CD4-positive, alpha-beta memory T cell (primary cell): ENCODE measurements around the gene COL20A1. TPM values are rescaled to one million over a fixed set of nuclear protein-coding genes. Genes with fewer than 3 reads are reported as not detected.

Experiments
- CTCF ChIA-PET: fragments of 350-600 bp; sonication (Branson Sonifier 250); formaldehyde crosslinking; loops from one replicate; lab custom pipeline; 2021; ENCODE audit warnings: inconsistent platforms; ENCODE audit not compliant: partially characterized antibody; lab: Charles Lee
- POLR2A ChIA-PET: fragments of 350-600 bp; sonication (Branson Sonifier 250); formaldehyde crosslinking; loops from one replicate; lab custom pipeline; 2021; ENCODE audit not compliant: partially characterized antibody; lab: Charles Lee
- DNase-seq, 5 donors: peaks; one replicate each; pipeline versions ENCODE4 v3.0.0 to v3.0.0-alpha.2; 2020 to 2022; ENCODE audit warnings: mixed read lengths in 1 of 5
- H3K27ac ChIP-seq: one replicate; pipeline ENCODE4 v1.7.0; 2013; ENCODE audit warnings: low read depth, low read length
- H3K27me3 ChIP-seq: 2 replicates; pipeline ENCODE4 v1.7.0; 2013; ENCODE audit warnings: mild to moderate bottlenecking, low read length, moderate library complexity; ENCODE audit not compliant: insufficient read depth
- H3K36me3 ChIP-seq: 2 replicates; pipeline ENCODE4 v1.7.0; 2013; ENCODE audit warnings: mild to moderate bottlenecking, low read length, moderate library complexity; ENCODE audit not compliant: insufficient read depth
- H3K4me1 ChIP-seq: 2 replicates; pipeline ENCODE4 v1.7.0; 2013; ENCODE audit warnings: mild to moderate bottlenecking, low read length, moderate library complexity; ENCODE audit not compliant: insufficient read depth
- H3K4me3 ChIP-seq, 2 donors: one replicate each; pipeline ENCODE4 v1.7.0; 2013; ENCODE audit warnings: low read length in 2 of 2, mild to moderate bottlenecking in 1 of 2
- H3K9me3 ChIP-seq, 2 donors: one replicate each; pipeline ENCODE4 v1.7.0; 2013; ENCODE audit warnings: low read length in 2 of 2, control low read depth in 1 of 2; ENCODE audit not compliant: control insufficient read depth in 1 of 2
- H3K27ac Mint-ChIP-seq, 7 donors: one replicate each; pipeline ENCODE4 v1.8.0; 2020 to 2021; ENCODE audit warnings: mixed read lengths in 7 of 7, mild to moderate bottlenecking in 6 of 7, inconsistent platforms in 3 of 7, moderate library complexity in 3 of 7
- H3K27me3 Mint-ChIP-seq, 2 donors: one replicate each; pipeline ENCODE4 v1.8.0; 2020 to 2021; ENCODE audit warnings: mixed read lengths in 2 of 2
- H3K36me3 Mint-ChIP-seq, 2 donors: one replicate each; pipeline ENCODE4 v1.8.0; 2020 to 2021; ENCODE audit warnings: mixed read lengths in 2 of 2, inconsistent platforms in 1 of 2, mild to moderate bottlenecking in 1 of 2
- H3K4me1 Mint-ChIP-seq, 4 donors: one replicate each; pipeline ENCODE4 v1.8.0; 2020 to 2021; ENCODE audit warnings: mixed read lengths in 4 of 4, mild to moderate bottlenecking in 1 of 4
- H3K4me3 Mint-ChIP-seq, 8 donors: one replicate each; pipeline ENCODE4 v1.8.0; 2020 to 2021; ENCODE audit warnings: mixed read lengths in 8 of 8, mild to moderate bottlenecking in 7 of 8, moderate library complexity in 6 of 8, inconsistent platforms in 3 of 8
- H3K9me3 Mint-ChIP-seq, 8 donors: one replicate each; pipeline ENCODE4 v1.8.0; 2020 to 2021; ENCODE audit warnings: mixed read lengths in 8 of 8, mild to moderate bottlenecking in 5 of 8, inconsistent platforms in 3 of 8, moderate library complexity in 1 of 8
- intact Hi-C: fragments of 100-400 bp; cut with micrococcal nuclease; formaldehyde crosslinking; loops from one replicate; pipeline ENCODE4 v1.15.1; 2023
- polyA plus RNA-seq, 2 donors: library from polyadenylated mRNA; unstranded; fragments of 300-500 nt; fragmentation: Illumina TruSeq; gene quantifications; one replicate each; pipeline ENCODE4 v1.2.3, GENCODE V29; 2021
- total RNA-seq, 2 experiments: library from RNA; stranded (reverse); gene quantifications; one replicate each; pipeline ENCODE4 v1.2.3, GENCODE V29; 2021

The COL20A1 gene
- total and polyA plus RNA-seq, 4 experiments from 2014 or later: 0.11 TPM; not detected in 3

DNA sequence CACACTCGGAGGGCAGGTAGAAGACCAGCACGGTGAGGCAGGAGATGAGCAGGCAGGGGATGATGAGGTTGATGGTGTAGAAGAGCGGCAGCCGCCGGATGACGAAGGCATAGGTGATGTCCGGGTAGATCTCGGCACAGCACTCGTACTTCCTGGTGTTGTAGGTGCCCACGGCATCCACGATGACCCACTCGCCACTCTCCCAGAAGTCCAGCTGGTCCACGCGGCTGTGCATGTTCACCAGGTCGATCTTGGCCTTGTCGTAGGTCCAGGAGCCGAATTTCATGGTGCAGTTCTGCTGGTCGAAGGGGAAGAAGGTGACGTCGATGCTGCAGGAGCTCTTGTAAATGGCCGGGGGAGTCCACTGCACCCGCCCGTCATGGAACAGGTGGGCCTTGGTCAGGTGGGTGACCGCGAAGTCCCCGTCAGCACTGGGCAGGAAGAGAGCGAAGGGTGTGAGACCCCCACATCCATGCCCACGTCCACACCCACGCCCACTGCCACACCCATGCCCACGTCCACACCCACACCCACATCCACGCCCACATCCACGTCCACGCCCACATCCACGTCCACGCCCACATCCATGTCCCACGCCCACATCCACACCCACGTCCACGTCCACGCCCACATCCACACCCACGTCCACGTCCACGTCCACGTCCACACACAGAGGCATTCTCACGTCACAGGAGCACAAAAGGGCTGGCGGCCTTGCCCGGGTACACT, 57.8 kb downstream of the COL20A1 start:
- Mint-ChIP-seq H3K27ac (no peak overlapping the region), H3K4me1 (no peaks in the 10 kb centered on the region), H3K27me3 (peaks cover 0 to 1% of the 10 kb centered on the region in 2 donors), H3K9me3 (peaks cover 0 to 3% (median 0%) of the 10 kb centered on the region in 8 donors), H3K36me3 (no peaks in the 10 kb centered on the region), H3K4me3 (no peak overlapping the region)
- no peaks in the 10 kb centered on the region for H3K27me3 ChIP-seq
- intact Hi-C loops: no loop called here
- no peak for DNase-seq
- H3K9me3 ChIP-seq: no peaks in the 10 kb centered on the region
- H3K4me1 ChIP-seq: no peaks in the 10 kb centered on the region
- POLR2A ChIA-PET: no interaction called here
- H3K36me3 ChIP-seq: no peaks in the 10 kb centered on the region
- CTCF ChIA-PET: no interaction called here
- H3K27ac ChIP-seq: no peak overlapping the region
- H3K4me3 ChIP-seq: no peak overlapping the region

DNA sequence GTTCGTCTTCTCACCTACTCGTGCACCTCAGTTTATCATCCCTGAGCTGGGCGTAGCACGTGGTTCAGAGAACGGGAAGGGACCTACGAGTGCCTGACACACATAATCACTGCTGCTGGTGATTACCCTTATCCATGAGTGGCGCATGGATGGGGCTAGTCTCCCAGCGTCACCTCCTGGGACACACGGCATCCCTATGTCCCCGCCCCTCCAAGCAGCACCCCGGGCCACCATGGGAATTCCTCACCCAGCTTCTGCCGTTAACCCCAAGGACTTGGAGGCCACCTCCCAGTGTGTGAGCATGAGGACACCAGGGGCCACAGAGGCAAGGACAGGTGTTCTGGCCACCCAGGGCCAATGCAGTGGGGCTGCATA, 58.3 kb downstream of the COL20A1 start:
- ChIA-PET POLR2A (no interaction called here), CTCF (no interaction called here)
- Mint-ChIP-seq H3K4me1 (no peaks in the 10 kb centered on the region), H3K27me3 (no peaks in the 10 kb centered on the region), H3K27ac (no peak overlapping the region), H3K4me3 (no peak overlapping the region), H3K9me3 (peaks cover 0 to 3% (median 0%) of the 10 kb centered on the region in 8 donors), H3K36me3 (no peaks in the 10 kb centered on the region)
- no peak for DNase-seq
- H3K9me3 ChIP-seq: no peaks in the 10 kb centered on the region
- no peak overlapping the region for H3K27ac ChIP-seq
- H3K27me3 ChIP-seq: no peaks in the 10 kb centered on the region
- no peaks in the 10 kb centered on the region for H3K36me3 ChIP-seq
- intact Hi-C loops: no loop called here
- no peaks in the 10 kb centered on the region for H3K4me1 ChIP-seq
- H3K4me3 ChIP-seq: no peak overlapping the region

DNA sequence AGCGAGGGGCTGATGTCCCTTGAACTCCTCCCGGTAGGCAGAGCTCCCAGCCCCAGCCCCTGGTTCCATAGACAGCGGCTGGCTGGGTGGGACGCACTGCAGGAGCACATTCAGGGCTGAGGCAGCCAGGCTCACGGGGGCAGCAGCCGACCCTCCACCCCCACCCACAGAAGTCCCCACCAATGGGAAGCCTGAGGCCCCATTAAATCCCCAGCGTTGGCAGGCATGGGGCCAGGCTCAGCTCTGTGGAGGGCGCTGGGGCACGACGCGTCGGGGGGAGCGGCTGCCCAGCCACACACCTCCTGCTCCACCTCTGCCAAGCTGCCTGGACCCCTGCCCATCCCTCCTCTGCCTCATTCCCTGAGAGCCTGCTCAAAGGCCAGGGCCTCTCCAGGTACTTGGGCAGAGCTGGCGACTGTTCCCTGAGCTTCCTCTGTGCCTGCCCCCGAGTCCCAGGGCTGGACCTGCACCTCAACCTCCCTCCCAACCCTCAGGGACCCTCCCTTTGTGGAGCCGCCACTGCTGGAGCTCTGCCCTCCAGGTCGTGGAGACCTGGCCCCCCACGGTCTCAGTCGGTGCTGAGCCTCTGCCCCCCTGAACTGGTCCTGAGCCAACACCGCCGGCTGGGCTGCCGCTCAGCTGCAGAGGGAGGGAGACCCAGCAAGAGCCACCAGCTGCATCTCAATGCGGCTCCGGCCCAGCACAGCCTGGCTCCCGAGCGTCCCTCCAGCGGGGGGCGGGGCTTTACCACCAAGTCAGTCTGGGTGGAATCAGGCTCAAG, 59.0 kb downstream of the COL20A1 start:
- H3K27ac ChIP-seq: no peak overlapping the region
- H3K27me3 Mint-ChIP-seq: no peaks in the 10 kb centered on the region
- POLR2A ChIA-PET: no interaction called here

DNA sequence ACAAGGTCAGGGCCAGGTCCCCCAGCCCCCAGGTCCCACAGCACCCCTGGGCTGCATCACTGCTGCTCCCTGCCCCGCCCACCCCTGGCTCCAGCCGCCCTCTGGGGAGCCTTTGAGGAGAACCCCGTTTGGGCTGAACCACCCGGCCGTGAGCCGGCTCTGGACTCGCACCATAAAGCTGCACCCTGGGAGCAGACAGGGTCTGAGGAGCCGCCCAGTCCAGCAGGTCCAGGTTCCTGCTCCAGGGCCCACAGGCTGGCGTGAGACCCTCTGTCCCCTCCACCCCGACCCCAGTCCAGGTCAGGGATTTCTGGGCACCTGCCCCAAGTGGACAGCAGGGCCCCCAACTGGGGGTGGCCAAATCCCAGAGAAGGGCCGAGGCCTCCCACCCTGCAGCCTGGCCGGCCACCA, 59.8 kb downstream of the COL20A1 start:
- DNase-seq: no peak
- Mint-ChIP-seq H3K27me3 (no peaks in the 10 kb centered on the region), H3K4me1 (no peaks in the 10 kb centered on the region), H3K4me3 (no peak overlapping the region), H3K36me3 (no peaks in the 10 kb centered on the region), H3K9me3 (peaks cover 0 to 3% (median 0%) of the 10 kb centered on the region in 8 donors), H3K27ac (no peak overlapping the region)
- Histone ChIP-seq H3K27ac (no peak overlapping the region), H3K4me3 (no peak overlapping the region), H3K9me3 (no peaks in the 10 kb centered on the region), H3K27me3 (no peaks in the 10 kb centered on the region), H3K4me1 (no peaks in the 10 kb centered on the region), H3K36me3 (no peaks in the 10 kb centered on the region)
- ChIA-PET CTCF (no interaction called here), POLR2A (no interaction called here)
- intact Hi-C loops: no loop called here

More for the DNA sequence above, 59.0 kb downstream of the COL20A1 start:
- Histone ChIP-seq H3K36me3 (no peaks in the 10 kb centered on the region), H3K9me3 (no peaks in the 10 kb centered on the region), H3K4me1 (no peaks in the 10 kb centered on the region), H3K27me3 (no peaks in the 10 kb centered on the region), H3K4me3 (no peak overlapping the region)
- no peak for DNase-seq
- Mint-ChIP-seq H3K4me3 (no peak overlapping the region), H3K4me1 (no peaks in the 10 kb centered on the region), H3K27ac (no peak overlapping the region), H3K36me3 (no peaks in the 10 kb centered on the region), H3K9me3 (peaks cover 0 to 3% (median 0%) of the 10 kb centered on the region in 8 donors)
- CTCF ChIA-PET: no interaction called here
- intact Hi-C loops: no loop called here

DNA sequence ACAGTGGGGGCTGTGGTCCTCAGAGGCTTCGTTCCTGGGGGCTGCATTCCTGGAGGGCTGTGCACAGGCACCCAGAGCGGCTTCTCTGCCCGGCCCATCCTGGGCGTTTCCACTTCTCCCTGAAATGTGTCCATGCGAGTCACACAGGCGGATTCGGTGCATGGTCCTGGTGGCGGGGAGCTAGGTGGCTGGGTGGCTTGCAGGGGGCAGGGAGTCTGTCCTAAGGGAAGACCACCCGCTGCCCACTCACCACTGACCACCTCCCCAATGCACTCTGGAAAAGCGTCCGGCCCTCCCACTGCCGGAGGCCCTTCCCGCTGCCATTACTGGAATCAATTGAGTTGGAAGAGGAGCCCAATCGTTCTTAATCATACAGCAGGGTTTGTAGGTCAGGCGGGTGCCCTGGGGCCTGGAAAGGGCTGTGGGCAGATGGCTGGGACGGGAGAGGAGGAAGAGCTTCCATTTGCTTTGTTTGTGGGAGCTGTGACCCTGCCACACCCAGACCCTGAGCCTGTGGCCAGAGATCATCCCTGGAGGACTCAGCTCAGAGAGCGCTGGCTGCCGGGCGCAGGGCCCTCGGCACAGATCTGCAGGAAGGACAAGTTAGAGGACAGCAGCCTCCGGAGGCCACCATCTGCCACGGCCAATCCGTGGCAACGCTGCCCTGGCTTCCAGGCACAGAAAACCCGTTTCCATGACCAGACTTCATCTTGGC, 61.8 kb downstream of the COL20A1 start:
- intact Hi-C loops: no loop called here
- no peak for DNase-seq
- no peaks in the 10 kb centered on the region for H3K36me3 ChIP-seq
- no peak overlapping the region for H3K27ac ChIP-seq
- H3K27me3 ChIP-seq: no peaks in the 10 kb centered on the region
- H3K4me1 ChIP-seq: no peaks in the 10 kb centered on the region
- POLR2A ChIA-PET: no interaction called here
- peaks cover 0 to 3% (median 0%) of the 10 kb centered on the region in 8 donors for H3K9me3 Mint-ChIP-seq
- no peaks in the 10 kb centered on the region for H3K4me1 Mint-ChIP-seq
- H3K9me3 ChIP-seq: no peaks in the 10 kb centered on the region
- H3K4me3 Mint-ChIP-seq: no peak overlapping the region
- H3K36me3 Mint-ChIP-seq: no peaks in the 10 kb centered on the region
- no peak overlapping the region for H3K4me3 ChIP-seq
- no peak overlapping the region for H3K27ac Mint-ChIP-seq
- peaks cover 0 to 4% of the 10 kb centered on the region in 2 donors for H3K27me3 Mint-ChIP-seq
- CTCF ChIA-PET: no interaction called here

DNA sequence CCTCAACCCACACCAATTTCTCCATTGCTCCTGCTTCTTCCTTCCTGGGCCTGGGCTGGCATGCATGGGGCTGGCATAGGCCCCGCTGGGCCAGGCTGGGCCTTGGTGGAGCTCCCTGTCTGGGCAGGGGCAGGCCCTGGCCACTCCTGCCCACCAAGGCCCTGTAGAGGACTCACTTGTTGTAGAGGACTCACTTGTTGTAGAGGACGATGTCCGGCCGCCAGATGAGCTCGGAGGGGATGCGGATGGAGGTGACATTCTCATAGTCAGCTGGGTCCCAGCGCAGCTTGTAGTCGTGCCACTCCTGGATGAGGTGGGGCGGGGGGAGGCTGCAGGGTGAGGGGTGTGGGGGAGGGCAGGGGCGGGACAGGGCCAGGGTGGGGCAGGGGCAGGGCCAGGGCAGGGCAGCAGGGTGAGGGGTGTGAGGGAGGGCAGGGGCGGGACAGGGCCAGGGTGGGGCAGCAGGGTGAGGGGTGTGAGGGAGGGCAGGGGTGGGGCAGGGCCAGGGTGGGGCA, 62.9 kb downstream of the COL20A1 start:
- Histone ChIP-seq H3K4me3 (no peak overlapping the region), H3K9me3 (no peaks in the 10 kb centered on the region), H3K36me3 (no peaks in the 10 kb centered on the region), H3K27ac (no peak overlapping the region), H3K27me3 (no peaks in the 10 kb centered on the region), H3K4me1 (no peaks in the 10 kb centered on the region)
- no peak overlapping the region for H3K27ac Mint-ChIP-seq
- H3K4me3 Mint-ChIP-seq: no peak overlapping the region
- POLR2A ChIA-PET: no interaction called here
- H3K27me3 Mint-ChIP-seq: peaks cover 0 to 4% of the 10 kb centered on the region in 2 donors
- intact Hi-C loops: no loop called here
- peaks cover 0 to 2% (median 0%) of the 10 kb centered on the region in 8 donors for H3K9me3 Mint-ChIP-seq
- CTCF ChIA-PET: no interaction called here
- H3K4me1 Mint-ChIP-seq: no peaks in the 10 kb centered on the region
- DNase-seq: no peak
- H3K36me3 Mint-ChIP-seq: no peaks in the 10 kb centered on the region

DNA sequence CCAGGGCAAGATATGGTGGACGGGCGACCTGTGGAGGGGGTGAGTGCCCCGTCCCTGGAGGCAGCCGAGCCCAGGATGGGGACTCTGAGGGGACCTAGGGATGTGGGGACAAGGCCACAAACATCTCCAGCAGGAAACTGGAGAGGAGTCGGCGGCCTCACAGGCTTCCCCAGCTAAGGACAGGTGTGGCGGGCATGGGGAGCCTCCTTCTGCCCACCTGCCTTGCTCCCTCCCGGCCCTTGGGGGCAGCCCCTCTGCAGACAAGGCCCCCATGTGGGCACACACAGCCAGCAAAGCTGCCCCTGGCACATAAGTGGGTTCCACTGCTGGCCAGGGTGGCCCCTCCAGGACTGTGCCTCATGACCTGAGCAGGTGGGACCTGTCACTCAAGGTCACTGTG, 63.5 kb downstream of the COL20A1 start:
- H3K4me3 Mint-ChIP-seq: no peak overlapping the region
- peaks cover under 1 to 4% of the 10 kb centered on the region in 2 donors for H3K27me3 Mint-ChIP-seq
- H3K36me3 Mint-ChIP-seq: no peaks in the 10 kb centered on the region
- DNase-seq: no peak
- POLR2A ChIA-PET: no interaction called here
- H3K4me1 Mint-ChIP-seq: no peaks in the 10 kb centered on the region
- intact Hi-C loops: no loop called here
- H3K36me3 ChIP-seq: no peaks in the 10 kb centered on the region
- no peak overlapping the region for H3K27ac ChIP-seq
- CTCF ChIA-PET: no interaction called here
- no peak overlapping the region for H3K4me3 ChIP-seq
- H3K9me3 ChIP-seq: no peaks in the 10 kb centered on the region
- H3K27ac Mint-ChIP-seq: no peak overlapping the region
- H3K4me1 ChIP-seq: no peaks in the 10 kb centered on the region
- no peaks in the 10 kb centered on the region for H3K9me3 Mint-ChIP-seq
- H3K27me3 ChIP-seq: no peaks in the 10 kb centered on the region
